Left lung (tissue), 10 donors: ENCODE results near the gene SLC16A7. TPM values are rescaled to one million over a fixed set of nuclear protein-coding genes. Genes with fewer than 3 reads are reported as not detected.

Experiments used
- ATAC-seq: fragments of 200-7000 bp; cut with Tn5 transposase; one replicate; pipeline ENCODE4 v1.9.1; 2020; ENCODE audit warnings: moderate library complexity
- DNase-seq, 4 donors: peaks; one replicate each; pipeline ENCODE4 v3.0.0-alpha.2; 2013 to 2020
- H3K27ac ChIP-seq, 2 donors: fragments of 200-600 bp; sonication (generic) in 1 of 2; one replicate each; pipeline versions ENCODE4 v1.5.0 to v1.8.0; 2020 to 2021
- H3K27me3 ChIP-seq, 2 donors: fragments of 200-600 bp; sonication (generic) in 1 of 2; one replicate each; pipeline versions ENCODE4 v1.5.0 to v1.8.0; 2020 to 2021
- H3K36me3 ChIP-seq, 2 donors: fragments of 200-600 bp; sonication (generic) in 1 of 2; one replicate each; pipeline versions ENCODE4 v1.5.0 to v1.8.0; 2020 to 2021
- H3K4me1 ChIP-seq, 2 donors: fragments of 200-600 bp; one replicate each; pipeline ENCODE4 v1.8.0; 2021
- H3K4me3 ChIP-seq, 2 donors: fragments of 200-600 bp; sonication (generic) in 1 of 2; one replicate each; pipeline versions ENCODE4 v1.5.0 to v1.8.0; 2020 to 2021; ENCODE audit warnings: mild to moderate bottlenecking in 1 of 2
- H3K9me3 ChIP-seq, 2 donors: fragments of 200-600 bp; sonication (generic) in 1 of 2; one replicate each; pipeline versions ENCODE4 v1.5.0 to v1.8.0; 2020 to 2021
- CTCF ChIP-seq, 2 donors: fragments of 200-600 bp; sonication (generic) in 1 of 2; IDR thresholded peaks; one replicate each; pipeline versions ENCODE4 v1.5.0 to v1.8.0; 2021; ENCODE audit warnings: antibody characterized with exemption in 2 of 2
- intact Hi-C, 2 donors: fragments of 100-400 bp; cut with DNase I; formaldehyde crosslinking; loops; one replicate each; pipeline versions ENCODE4 v1.11.2 to v1.14.2; 2022
- polyA plus RNA-seq, 6 donors: library from polyadenylated mRNA; unstranded; fragments of 120-200 nt; gene quantifications; one replicate each; pipeline ENCODE4 v1.2.1, GENCODE V29; 2013; ENCODE audit not compliant: insufficient read length in 6 of 6
- total RNA-seq, 2 donors: library from RNA; stranded (reverse); fragmentation: NEBNext Ultra II Directional; extraction: Animal tissue kit (Norgen Biotek cat#: 25700); gene quantifications; one replicate each; pipeline ENCODE4 v1.2.1, GENCODE V29; 2021
- donor health status: DM: no; HTN: yes; CAD: no.
- donor health status: DM: no; HTN: no; CAD: no.

Gene SLC16A7
- total and polyA plus RNA-seq, 8 donors, result 2.5 to 33.9 (median 2.8) TPM

GRCh38 chr12:59620326-59620725, 24.5 kb downstream of the SLC16A7 start:
- no peaks in the 10 kb centered on the region for H3K36me3 ChIP-seq
- H3K27ac ChIP-seq, result peak overlapping the region in 1 of 2 donors; percentile 41
- TF ChIP-seq CTCF (IDR thresholded peaks at IDR 0.05), result no peak
- peak; percentile 38 for ATAC-seq
- no peak for DNase-seq
- no peak overlapping the region for H3K4me3 ChIP-seq
- intact Hi-C loops, result no loop called here
- no peaks in the 10 kb centered on the region for H3K27me3 ChIP-seq
- H3K4me1 ChIP-seq, result peaks cover 0 to 16% of the 10 kb centered on the region in 2 donors
- no peaks in the 10 kb centered on the region for H3K9me3 ChIP-seq

DNA sequence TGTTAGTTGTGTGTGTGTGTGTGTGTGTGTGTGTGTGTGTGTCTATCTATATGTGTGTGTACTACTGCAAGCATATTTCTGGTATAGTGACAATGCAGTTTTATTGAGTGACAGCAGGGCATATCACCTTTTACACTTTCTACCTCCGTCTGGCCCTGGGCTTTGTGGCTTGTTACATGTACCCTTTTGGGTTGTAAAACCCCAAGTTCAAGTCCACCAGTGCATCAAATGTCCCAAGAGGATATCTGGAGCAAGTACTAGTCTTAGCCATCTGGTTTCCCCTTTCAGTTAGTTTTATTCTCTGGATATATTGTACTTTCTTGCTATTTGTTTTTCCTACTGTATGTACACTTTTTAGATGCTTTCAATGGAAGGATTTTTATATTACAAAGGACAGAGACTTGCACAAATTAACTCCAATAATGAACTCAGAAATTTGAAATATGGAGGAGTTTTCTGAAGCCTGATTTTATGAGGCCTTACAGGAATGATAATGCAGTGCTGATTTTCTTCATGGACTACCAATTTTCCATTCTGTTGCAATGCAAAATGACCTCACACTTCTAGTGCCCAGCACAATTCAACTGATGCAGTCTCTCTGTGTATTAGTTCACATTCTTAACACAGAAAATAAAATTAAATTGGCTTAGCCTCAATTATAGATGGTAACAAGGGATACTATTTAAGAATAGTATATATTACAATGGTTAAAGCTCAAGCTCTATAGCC, 29.1 kb downstream of the SLC16A7 start:
- Histone ChIP-seq H3K27me3 (no peaks in the 10 kb centered on the region), H3K4me1 (peaks cover 0 to 13% of the 10 kb centered on the region in 2 donors), H3K9me3 (no peaks in the 10 kb centered on the region), H3K4me3 (no peak overlapping the region), H3K36me3 (no peaks in the 10 kb centered on the region), H3K27ac (no peak overlapping the region)
- intact Hi-C loops, result no loop called here
- DNase-seq, result no peak
- no peak for TF ChIP-seq CTCF (IDR thresholded peaks at IDR 0.05)
- no peak for ATAC-seq

DNA sequence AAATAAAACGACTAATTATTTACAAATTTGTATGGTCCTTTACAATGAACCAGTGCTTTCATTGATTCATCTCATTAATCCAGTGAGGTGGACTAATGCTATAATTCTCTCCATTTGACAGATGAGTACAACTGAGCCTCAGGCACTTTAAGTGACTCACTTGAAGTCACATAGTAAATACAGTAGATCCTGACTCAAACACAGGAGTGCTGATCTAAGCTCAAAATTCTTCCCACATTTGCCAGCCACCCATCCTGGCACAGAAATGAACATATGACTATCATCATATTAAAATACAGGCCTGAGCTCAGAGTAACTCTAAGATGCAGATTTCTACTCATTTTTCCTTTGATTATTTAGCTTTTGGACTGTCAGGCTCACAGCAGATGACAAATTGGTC, 30.6 kb downstream of the SLC16A7 start:
- TF ChIP-seq CTCF (IDR thresholded peaks at IDR 0.05), result no peak
- no peak overlapping the region for H3K27ac ChIP-seq
- intact Hi-C loops, result no loop called here
- H3K36me3 ChIP-seq, result no peaks in the 10 kb centered on the region
- no peaks in the 10 kb centered on the region for H3K27me3 ChIP-seq
- ATAC-seq (peak; percentile 22), DNase-seq (no peak)
- H3K4me3 ChIP-seq, result no peak overlapping the region
- no peaks in the 10 kb centered on the region for H3K4me1 ChIP-seq
- no peaks in the 10 kb centered on the region for H3K9me3 ChIP-seq

GRCh38 chr12:59627582-59627981, 31.8 kb downstream of the SLC16A7 start:
- Histone ChIP-seq H3K27ac (no peak overlapping the region), H3K4me1 (no peaks in the 10 kb centered on the region), H3K4me3 (no peak overlapping the region), H3K36me3 (no peaks in the 10 kb centered on the region), H3K9me3 (no peaks in the 10 kb centered on the region), H3K27me3 (no peaks in the 10 kb centered on the region)
- intact Hi-C loops, result no loop called here
- DNase-seq (no peak), ATAC-seq (no peak)
- TF ChIP-seq CTCF (IDR thresholded peaks at IDR 0.05), result no peak

- TF ChIP-seq CTCF (IDR thresholded peaks at IDR 0.05), result no peak
- H3K36me3 ChIP-seq, result no peaks in the 10 kb centered on the region
- no peak overlapping the region for H3K27ac ChIP-seq
- no peaks in the 10 kb centered on the region for H3K4me1 ChIP-seq
- no peaks in the 10 kb centered on the region for H3K9me3 ChIP-seq
- DNase-seq (no peak), ATAC-seq (no peak)
- H3K4me3 ChIP-seq, result no peak overlapping the region
- intact Hi-C loops, result no loop called here
- no peaks in the 10 kb centered on the region for H3K27me3 ChIP-seq
Observed at GRCh38 chr12:59629890-59630289, 34.1 kb downstream of the SLC16A7 start.
